Erythroblast (primary cell): Measurements from ENCODE around the gene CCDC127.
"Not testable (repeated sequence)": the region's sequence is repeated elsewhere in the genome, so short reads cannot be mapped to it uniquely, and the experiment has no call there.

Experiments used
- GATA1 ChIP-seq: IDR thresholded peaks from 2 replicates; pipeline ENCODE4 v1.6.1; 2011; ENCODE audit warnings: low read depth, mild to moderate bottlenecking, control low read depth, low read length, moderate library complexity
- POLR2A ChIP-seq: IDR thresholded peaks from 2 replicates; pipeline ENCODE4 v1.6.1; 2011; ENCODE audit warnings: mild to moderate bottlenecking, low read length

DNA sequence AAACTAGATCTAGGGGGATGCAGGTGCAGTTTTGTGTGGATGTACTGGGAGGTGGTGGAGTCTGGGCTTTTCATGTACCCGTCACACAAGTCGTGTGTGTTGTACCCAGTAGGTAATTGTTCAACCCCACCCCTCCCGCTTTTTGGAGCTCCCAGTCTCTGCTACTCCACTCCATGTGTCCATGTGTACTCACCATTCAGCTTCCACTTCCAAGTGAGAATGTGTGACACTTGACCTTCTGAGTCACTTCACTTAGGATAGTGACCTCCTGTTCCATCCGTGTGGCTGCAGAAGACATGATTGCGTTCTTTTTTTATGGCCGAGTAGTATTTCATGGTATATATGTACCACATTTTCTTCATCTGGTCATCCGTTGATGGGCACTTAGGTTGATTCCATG is 22.6 kb upstream of the CCDC127 start:
- TF ChIP-seq POLR2A, GATA1: not testable (repeated sequence)
